Measurements from ENCODE around the gene MOK.

MOK gene

DNA sequence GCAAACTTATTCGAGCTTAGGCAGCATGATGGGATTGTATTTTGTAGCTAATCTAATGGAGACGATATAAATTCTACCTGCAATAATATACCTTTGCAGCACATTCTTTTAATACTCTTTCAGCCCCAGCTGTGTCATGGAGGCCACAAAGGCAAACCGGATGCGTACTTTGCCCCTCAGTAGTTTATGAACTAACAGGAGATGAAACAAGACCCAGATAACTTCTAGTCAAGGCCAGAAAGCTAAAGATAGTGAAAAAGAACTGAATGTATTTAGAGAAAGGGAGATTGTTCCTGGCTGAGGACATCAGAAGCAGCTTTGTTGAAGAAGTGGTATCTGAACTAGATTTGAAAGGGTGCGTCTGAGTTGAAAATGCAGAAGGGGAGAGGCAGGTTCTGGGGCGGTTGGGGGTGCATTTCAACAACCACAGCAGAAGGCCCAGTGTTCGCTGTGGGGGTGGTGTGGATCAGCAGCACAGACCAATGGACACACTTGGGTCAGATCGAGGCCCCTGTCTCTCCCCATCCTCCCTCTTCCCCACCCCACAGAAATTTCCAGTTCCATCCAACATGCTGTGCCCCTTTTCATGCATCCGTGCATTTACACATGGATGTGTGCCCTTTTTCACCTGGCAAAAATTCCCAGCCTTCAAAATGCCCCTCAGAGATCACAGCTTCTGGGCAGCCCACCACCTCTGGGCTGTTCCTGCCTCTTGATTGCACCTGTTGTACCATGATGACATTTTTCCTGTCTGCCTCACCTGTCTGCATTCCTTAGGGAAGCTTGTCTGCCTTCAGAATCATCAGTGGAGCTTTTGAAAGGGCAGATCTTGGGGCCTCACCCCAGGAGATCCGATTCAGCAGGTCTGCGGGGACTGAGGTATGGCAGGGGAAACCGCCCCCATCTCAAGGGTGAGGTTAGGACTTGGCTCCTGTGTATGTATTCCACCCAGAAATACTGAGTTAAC lies 16.8 kb upstream of the MOK start:
- no peak for TF ChIP-seq POLR2A (IDR thresholded peaks at IDR 0.05; ENCODE audit: extremely low read depth, insufficient read length)
- no peak for TF ChIP-seq MAX (IDR thresholded peaks at IDR 0.05; ENCODE audit: low read depth, low read length)
- TF ChIP-seq MYC (IDR thresholded peaks at IDR 0.05; ENCODE audit: low read depth, low read length), result no peak
- no peak for TF ChIP-seq CTCF (IDR thresholded peaks at IDR 0.05; ENCODE audit: low read depth, low read length)
- DNase-seq (ENCODE audit: low read depth), result no peak
- no peak overlapping the region for H3K4me3 ChIP-seq (ENCODE audit: low read depth, low read length)

- no peak for TF ChIP-seq MAX (IDR thresholded peaks at IDR 0.05; ENCODE audit: low read depth, low read length)
- TF ChIP-seq CTCF (IDR thresholded peaks at IDR 0.05; ENCODE audit: low read depth, low read length), result no peak
- H3K4me3 ChIP-seq (ENCODE audit: low read depth, low read length), result peak overlapping the region; percentile 75
- DNase-seq (ENCODE audit: low read depth), result no peak
Measured at GRCh38 chr14:102320671-102321455, 15.9 kb upstream of the MOK start.

GRCh38 chr14:102320033-102320660 lies 15.2 kb upstream of the MOK start:
- H3K4me3 ChIP-seq (ENCODE audit: low read depth, low read length), result peak overlapping the region; percentile 75
- TF ChIP-seq POLR2A (IDR thresholded peaks at IDR 0.05; ENCODE audit: extremely low read depth, insufficient read length) (no peak), CTCF (IDR thresholded peaks at IDR 0.05; ENCODE audit: low read depth, low read length) (no peak), MYC (IDR thresholded peaks at IDR 0.05; ENCODE audit: low read depth, low read length) (no peak), MAX (IDR thresholded peaks at IDR 0.05; ENCODE audit: low read depth, low read length) (no peak)
- DNase-seq (ENCODE audit: low read depth), result peak; percentile 57

GRCh38 chr14:102319351-102320032 lies 14.5 kb upstream of the MOK start, which contains the start of gene ZNF839:
Gene ZNF839 (plus strand): TSS chr14:102319746. CDS start chr14:102319766, 20 bp downstream.
- TF ChIP-seq POLR2A (IDR thresholded peaks at IDR 0.05; ENCODE audit: extremely low read depth, insufficient read length) (peak; percentile 30), CTCF (IDR thresholded peaks at IDR 0.05; ENCODE audit: low read depth, low read length) (no peak), MYC (IDR thresholded peaks at IDR 0.05; ENCODE audit: low read depth, low read length) (peak; percentile 67), MAX (IDR thresholded peaks at IDR 0.05; ENCODE audit: low read depth, low read length) (peak; percentile 56; the same call in 1 of the 2 replicates)
- H3K4me3 ChIP-seq (ENCODE audit: low read depth, low read length), result peak within 1 kb of the TSS; percentile 78
- DNase-seq (ENCODE audit: low read depth), result peak; percentile 90

GRCh38 chr14:102318781-102319276 lies 13.9 kb upstream of the MOK start:
- DNase-seq (ENCODE audit: low read depth), result no peak

More at GRCh38 chr14:102318781-102319276, 13.9 kb upstream of the MOK start:
- H3K4me3 ChIP-seq (ENCODE audit: low read depth, low read length), result peak overlapping the region; percentile 78
- TF ChIP-seq MYC (IDR thresholded peaks at IDR 0.05; ENCODE audit: low read depth, low read length) (no peak), POLR2A (IDR thresholded peaks at IDR 0.05; ENCODE audit: extremely low read depth, insufficient read length) (no peak), MAX (IDR thresholded peaks at IDR 0.05; ENCODE audit: low read depth, low read length) (no peak), CTCF (IDR thresholded peaks at IDR 0.05; ENCODE audit: low read depth, low read length) (no peak)

All from NB4 (cell line).